HG03066 (cell line): ENCODE results near the gene LRRC8C.
"Not testable (repeated sequence)": the region's sequence is repeated elsewhere in the genome, so short reads cannot be mapped to it uniquely, and the experiment has no call there.

ENCODE experiments used
- ATAC-seq: cut with Tn5 transposase; IDR thresholded peaks from one replicate; pipeline ENCODE4 v1.9.1; 2021; ENCODE audit warnings: low read depth; ENCODE audit not compliant: unreplicated experiment

LRRC8C gene

DNA sequence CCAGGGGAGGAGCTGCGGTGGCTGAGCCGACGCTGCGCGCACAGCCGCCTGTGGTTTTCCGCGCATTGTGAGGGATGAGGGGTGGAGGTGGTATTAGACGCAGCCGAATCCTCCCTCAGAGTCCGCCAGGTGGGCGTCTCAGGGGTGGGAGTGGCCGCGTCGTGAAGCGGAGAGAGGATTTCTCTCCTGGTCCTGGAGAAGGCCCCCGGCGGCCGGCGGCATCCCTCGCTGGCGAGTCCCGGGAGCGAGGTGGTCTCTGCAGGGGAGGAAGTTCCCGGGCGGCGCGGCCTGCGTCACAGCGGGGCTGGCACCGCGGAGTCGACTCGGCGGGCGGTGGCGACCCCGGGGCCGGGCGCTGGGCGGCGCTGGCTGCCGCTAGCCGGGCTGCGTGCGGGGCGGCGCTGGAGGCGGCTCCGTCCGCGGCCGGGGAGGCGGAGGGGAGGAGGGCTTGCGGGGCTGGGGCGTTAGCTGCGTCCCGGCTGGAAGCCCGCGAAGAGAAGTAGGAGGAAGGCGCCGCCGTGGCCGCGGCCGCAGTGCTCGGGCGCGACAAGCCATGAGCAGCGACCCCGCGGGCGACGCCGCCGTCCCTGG lies at the start of gene LRRC8C:
TSS of gene LRRC8C (plus strand) at position 464 of the 591 bp plus-strand sequence. CDS start 53,354 bp downstream, outside the sequence.
- ATAC-seq = peak; percentile 77

DNA sequence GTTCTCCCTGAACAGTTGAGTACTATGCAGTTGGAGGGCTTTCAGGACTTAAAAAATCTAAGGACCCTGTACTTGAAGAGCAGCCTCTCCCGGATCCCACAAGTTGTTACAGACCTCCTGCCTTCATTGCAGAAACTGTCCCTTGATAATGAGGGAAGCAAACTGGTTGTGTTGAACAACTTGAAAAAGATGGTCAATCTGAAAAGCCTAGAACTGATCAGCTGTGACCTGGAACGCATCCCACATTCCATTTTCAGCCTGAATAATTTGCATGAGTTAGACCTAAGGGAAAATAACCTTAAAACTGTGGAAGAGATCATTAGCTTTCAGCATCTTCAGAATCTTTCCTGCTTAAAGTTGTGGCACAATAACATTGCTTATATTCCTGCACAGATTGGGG lies 48.7 kb upstream of the LRRC8C start:
- no peak for ATAC-seq

DNA sequence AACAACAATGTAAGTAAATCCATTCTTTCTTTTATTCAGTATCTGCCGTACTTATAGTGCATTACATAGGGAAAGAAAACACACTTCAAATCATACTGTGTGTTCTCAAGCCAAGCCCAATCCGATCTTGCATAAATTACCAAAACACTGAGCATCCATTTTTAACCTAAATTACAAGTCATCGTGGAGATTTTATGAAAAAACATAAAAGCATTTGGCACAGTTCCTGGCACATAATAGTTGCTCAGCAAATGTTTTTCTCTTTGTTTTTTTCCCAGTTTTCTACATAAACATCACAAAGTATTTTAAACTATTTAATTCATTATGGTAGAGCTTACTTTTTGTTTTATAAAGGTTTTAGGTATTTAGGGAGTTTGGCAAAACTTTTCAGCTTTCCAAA lies 48.1 kb upstream of the LRRC8C start:
- no peak for ATAC-seq

DNA sequence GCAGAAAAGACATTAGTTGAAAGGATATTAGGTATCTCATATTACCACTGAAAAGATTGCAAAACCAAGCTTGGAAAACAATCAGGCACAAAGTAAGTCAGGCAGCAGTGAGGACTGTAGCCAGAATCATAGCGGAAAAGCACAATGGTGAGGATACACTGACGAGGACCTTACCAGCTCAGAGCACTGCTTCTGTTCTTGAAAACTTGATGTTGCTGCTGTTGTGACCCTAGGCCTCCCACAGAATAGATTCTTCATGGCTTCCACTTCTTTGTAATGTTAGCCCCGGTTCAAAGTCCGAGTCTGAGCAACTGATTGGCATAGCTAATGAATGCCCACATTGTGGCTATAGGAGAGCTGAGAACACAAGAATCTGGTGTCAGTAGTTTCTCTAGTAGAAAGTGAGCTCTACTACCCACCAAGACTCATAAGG lies 45.2 kb upstream of the LRRC8C start:
- ATAC-seq = no peak

DNA sequence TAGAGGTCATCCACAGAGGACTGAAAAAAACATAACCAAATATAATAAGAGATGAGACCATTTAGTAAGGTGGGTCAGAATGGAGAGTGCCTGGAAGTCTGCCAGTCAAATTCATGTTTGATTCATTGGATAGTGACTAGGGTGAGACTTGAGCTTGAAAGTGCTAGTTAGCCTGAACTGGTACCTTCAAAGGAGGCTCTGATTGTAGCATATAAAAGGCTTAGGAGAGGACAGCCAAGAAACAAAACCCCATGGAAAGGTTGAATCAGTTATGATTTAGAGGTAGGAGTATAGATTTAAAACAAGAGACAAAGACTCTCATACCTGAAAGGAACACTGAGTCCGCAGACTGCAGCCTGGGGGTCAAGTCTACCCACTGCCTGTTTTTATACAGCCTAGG lies 44.4 kb upstream of the LRRC8C start:
- no peak for ATAC-seq

DNA sequence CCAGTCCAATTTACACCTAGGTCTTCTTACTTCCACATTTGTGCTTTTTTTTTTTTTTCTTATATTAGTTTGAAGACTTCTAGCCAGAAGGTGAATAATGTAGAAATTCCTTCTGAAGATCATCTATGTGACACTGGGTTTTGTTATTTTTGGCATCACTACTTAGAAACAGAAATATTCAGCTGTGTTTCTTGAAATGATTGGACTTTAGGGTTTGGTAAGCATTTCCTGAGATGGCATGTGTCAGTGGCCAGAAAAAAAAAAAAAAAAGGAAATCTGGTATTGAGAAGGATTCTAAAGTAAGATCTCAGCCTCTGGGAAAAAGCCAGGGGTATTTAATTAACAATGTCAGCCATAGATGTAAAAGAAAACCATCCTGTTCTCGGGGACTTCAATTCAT lies 43.4 kb upstream of the LRRC8C start:
- ATAC-seq = no peak

DNA sequence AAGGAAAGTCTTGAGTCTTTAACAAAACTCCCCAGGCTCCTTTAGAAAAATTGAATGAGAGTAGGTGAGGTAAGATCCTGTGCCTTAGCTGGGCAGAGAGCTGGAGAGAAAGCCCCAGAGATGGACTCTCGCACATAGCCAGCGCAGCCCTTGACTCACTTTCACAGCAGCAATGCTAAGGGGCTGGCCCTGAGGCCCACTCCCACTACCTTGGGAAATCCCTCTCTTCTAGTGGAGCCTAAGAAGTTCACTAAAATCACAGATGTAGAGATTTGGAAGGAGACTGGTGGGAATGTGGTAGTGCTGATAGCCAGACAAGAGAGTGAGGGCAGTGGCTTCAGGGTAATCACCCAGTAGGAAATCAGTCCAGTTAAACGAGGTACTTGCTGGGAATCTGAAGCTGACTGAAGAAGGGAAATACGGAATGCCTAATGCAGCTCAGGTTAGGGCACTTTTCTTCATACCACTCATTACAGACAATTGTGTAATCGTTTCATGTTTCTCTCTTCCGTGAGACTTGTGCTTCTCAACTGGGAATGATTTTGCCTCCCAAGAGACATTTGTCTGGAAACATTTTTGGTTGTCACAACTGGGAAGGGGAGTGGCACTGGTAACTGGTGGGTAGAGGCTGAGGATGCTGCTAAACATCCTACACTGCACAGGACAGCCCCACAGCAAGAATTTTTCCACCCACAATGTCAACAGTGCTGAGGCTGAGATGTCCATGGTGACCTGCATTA lies 42.4 kb upstream of the LRRC8C start:
- no peak for ATAC-seq

DNA sequence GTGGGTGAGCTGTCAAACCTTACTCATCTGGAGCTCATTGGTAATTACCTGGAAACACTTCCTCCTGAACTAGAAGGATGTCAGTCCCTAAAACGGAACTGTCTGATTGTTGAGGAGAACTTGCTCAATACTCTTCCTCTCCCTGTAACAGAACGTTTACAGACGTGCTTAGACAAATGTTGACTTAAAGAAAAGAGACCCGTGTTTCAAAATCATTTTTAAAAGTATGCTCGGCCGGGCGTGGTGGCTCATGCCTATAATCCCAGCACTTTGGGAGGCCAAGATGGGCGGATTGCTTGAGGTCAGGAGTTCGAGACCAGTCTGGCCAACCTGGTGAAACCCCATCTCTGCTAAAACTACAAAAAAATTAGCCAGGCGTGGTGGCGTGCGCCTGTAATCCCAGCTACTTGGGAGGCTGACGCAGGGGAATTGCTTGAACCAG lies 40.0 kb upstream of the LRRC8C start:
- ATAC-seq = not testable (repeated sequence)

DNA sequence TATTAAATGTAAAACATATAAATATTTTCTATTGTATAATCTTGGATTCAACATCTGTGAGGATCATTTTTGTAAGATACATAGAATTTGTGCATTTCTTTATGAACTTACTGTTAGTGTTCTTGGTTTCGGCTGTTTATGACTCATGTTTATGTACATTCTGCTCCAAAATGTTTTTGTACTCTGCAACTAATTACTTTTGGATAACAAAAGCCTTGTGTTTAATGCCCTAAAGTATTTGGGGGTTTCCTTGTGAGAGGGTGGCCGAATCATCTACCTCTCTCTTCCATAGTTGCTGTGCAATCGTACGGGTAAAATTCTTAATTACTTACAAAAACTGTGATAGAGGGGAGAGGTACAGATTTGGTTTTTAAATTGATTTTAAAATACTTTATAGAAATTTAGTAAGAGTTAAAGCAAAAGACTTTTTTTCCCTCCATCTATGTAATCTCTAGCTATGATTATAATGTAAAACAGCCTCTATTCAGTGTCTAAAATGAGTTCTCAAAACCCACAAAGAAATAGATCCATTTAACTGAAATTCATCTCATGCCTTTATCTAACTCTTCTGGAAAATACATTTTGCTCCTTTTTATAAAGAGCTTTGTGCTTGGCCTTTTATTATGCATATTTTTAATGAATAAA lies 38.7 kb upstream of the LRRC8C start:
- ATAC-seq = no peak

DNA sequence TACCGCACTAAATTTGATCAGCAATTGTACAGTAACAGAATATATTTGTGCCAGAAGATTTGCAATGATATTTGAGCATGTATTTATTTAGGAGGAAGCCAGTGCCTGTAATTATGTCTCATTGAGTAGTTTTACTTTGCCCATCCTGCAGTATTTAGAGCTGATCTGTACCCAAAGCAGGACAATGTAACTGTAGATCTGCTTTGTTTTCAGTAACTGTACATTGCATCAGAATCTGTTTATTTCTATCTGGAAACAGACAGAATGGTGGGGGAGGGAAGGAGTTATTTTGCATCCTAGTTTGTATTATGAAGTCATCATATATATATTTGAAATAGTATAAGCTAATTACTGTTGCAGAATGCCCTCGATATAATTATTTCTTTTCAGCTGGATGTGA lies 36.2 kb upstream of the LRRC8C start:
- no peak for ATAC-seq

DNA sequence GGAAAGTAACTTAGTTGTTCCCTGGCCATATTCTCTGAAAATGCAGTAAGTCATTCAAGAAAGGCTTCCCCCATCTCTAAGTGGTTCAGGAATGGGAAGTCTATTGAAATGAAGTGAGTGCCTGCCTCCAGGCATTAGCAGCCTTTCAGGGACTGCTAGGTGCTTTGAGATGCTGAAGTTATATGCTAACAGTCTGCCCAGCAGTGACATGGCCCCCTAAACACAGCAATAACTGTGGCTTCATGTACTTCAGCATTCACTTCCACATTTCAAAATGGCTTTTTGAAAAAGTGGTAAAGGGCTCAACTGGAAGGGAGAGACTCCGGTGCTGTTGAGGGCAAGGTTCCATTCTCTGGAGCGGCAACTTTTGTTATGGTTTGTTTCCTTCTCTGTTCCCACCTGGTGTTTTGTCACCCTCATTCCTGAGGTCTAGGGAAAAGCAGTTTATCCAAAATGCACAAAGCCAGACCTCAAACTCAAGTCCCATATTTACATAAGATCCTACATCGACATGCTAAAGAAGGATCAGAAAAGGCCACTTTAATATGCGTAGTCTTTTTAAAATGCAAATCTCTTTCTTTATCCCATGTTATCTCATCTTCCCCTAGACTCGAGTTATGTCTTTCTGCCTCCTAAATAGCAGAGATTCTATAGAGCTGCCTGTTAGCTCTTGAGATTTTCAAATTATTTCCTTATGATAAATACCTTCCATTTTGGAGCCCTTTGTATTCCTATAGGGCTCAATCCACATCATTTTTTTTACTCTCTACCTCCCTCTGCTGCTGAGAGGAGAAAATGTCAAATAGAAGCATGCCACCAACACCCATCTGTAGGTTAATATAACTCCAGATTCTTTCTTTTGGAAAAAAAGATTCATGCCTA lies 34.2 kb upstream of the LRRC8C start:
- no peak for ATAC-seq

DNA sequence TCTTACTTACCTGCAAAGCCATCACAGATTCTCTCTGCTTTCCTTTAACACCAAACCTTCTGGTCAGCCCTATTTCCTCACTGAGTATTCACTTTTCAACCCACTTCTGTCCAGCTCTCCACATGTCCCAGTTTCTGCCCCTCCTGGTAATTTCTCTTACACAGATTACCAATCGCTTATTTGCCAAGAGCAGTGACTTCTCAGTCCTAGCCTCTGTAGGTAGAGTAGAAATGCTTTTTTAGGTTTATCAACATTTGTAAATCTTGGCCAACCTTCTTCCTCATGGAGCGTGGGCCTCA lies 33.6 kb upstream of the LRRC8C start:
- ATAC-seq = no peak

DNA sequence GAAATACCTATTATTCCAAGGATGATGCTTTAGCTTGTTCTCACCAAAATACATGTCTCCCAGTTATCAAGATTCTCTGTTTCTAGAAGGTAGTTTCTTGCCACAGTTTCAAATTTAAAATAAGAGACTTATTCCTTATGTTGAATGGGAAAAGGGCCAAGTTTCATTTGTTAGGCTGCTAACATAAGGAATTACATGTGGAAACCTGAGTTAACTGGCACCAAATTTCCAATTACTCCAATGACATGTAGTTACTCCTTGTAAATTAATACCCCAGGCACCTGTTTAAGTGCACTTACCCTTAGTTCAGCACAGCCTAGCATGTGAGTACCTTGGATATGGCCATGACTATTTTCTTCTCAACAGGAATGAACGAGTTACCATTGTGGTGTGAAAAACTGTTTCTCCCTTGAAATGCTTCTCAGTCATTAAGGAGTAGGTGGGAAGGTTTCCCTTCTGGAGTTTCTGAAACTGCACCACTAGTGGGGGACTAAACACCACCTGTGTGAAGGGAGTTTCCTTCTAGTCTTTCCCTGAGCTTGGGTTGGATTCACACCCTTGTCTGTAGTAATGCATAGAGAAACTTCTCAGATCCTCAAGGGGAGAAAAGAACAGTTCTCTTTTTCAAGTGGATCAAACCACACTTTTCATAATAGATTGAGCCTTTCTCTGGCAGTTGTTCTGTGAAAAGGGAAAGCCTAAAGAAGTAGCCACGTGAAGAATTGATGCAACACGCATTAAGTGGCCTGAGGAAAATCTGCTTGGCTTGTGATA lies 32.3 kb upstream of the LRRC8C start:
- no peak for ATAC-seq

DNA sequence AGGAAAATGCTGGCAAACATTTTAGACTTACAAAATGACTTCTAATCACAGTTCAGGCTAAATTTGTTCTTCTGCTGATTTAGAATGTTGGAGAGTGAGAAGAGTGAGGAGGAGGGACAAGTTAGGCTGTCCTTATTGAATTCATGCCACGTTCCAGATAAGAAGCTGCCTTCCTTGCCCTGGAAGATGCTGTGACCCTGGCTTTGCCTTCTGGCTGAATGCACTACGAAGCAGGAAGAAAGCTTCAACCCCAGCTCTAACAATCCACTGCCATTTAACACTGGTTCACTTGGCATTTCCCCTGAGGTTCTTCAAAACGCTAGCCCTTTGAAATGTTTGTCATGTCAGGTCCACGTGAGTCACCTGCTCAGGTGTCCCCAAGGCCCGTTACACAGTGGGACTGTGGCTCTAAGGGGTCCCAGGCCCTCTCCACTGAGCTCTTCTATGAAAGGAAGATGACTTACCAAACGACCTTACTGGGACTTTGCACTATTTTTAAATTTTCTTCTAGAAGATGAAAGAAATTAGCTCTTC lies 30.0 kb upstream of the LRRC8C start:
- no peak for ATAC-seq

DNA sequence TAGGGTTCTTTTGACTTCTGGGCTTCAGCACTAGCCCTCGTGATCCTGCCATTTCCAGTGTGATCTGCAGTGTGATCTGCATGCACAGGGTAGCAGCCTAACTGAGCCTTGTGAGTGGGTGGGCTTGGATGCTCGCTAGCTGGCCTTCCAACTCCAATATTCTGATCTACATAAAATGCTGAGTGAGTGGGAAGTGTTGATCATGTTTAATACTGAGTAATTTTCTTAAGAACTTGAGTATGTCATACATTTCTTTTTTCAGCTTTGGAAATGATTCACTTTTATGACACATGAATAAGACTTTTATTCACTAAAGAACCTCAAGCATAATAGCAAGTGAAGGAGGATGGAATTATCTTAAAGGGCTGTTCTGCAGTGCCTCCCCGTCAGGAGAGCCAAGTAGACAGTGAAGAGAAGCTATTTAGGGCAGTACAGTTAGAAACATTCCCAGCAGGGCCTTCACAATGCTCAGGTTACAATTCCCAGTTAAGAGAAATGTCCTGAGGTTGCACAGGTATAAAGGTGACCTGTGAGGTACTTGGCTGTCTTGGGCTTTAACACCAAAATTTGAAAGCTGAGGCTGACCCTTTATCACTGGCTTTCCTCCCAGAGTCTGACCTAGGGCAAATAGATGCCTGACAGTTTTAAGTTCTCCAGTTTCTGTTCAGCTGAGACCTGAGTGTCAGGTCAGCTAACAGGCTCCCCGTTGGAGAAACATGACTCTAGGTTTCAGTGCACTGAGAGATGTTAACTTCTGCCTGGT lies 29.1 kb upstream of the LRRC8C start:
- no peak for ATAC-seq

DNA sequence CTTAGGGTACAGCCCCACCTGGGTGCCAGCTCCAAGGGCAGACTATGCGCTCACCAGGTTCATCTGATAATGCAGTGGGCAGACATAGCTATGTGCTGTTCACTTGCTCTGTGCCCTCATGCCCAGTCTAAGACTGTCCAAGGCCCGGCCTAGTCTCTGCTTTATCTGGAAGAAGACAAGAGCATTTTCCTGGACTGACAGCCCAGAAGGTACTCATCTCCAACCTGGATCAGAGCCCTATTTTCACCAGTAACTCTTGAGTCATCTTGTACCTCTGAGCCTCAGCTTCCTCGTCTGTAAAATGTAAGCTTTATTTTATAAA lies 28.5 kb upstream of the LRRC8C start:
- ATAC-seq = no peak

DNA sequence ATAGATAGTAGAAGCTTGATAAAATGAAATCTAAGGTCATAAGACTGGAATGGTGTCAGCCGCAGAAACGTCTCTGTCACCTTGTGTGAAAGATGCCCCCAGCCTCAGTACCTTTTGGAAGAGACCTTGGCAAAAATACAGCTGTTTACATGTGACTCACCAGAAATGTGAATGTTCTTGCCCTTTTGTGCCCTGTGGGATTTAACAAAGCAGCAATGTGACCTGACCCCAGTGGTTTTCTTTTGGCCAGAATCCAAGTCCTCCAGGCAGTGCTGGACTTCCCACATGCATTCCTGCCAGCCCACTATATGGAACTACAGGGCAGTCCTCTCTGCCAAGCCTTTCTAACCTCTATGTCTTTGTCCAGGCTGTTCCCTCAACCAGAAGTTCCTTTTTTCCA lies 27.2 kb upstream of the LRRC8C start:
- ATAC-seq = no peak

DNA sequence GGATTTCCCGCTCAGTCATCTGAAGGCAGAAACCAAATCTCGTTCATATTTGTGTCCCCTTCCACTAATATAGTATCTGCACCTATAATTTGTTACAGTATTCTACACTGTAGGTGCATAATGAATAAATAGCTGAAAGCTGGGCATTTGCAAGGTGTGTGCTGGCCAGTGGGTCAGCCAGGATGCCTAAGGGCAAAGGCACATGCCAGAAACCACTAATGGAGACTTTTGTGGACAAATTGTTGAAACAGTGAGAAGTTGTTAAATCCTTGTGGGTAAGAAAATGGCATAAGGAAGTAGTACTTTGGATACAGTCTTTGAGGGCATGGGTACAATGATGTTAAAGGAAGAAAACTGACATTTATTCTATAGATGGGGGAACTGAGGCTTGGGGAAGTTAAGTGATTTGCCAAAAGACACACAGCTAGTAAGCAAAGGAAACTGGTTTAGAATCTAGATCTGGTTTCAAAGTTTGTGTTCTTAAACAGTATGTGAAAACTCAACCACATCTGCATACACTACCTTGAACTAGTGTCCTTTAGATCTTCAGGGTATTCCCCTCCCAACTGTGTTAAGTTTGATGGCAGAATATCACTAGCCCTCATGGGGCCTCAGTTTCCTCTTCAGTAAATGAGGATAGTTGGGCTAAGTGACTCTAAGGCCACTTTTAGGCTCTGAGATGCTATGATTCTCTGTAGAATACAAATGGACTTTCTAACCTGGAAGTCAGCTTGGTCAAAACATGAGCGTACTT lies 26.5 kb upstream of the LRRC8C start:
- no peak for ATAC-seq

DNA sequence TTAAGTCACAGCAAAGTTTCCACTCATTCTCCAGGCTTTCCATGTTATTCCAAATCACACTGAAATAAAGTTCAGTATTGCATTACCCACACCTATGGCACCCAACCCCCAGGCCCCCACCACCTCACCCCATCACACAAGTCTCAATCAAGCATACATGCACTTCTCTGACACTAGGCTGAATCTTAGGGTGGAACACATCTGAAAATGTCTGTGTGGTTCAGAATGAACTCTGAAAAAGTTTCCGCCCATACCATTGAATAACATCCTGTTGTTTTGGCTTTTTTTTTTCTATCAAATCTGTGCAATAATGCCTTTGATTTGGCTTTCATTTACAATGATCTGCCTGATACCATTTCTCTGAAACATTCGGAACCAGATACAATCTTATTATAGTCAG lies 25.8 kb upstream of the LRRC8C start:
- ATAC-seq = no peak
